ENCODE results near the gene PRODH.
"Not testable (repeated sequence)": the region's sequence is repeated elsewhere in the genome, so short reads cannot be mapped to it uniquely, and the experiment has no call there.

PRODH gene

GRCh38 chr22:18933914-18934313 lies 2.2 kb downstream of the PRODH start:
- no peak for FAIRE-seq
- no peak for DNase-seq (ENCODE audit: insufficient read length, low spot score)
- TF ChIP-seq TAF1 (IDR thresholded peaks at IDR 0.05; ENCODE audit: low read depth, low read length) (no peak), POLR2AphosphoS5 (IDR thresholded peaks at IDR 0.05; ENCODE audit: low read depth, low read length) (no peak), PAX5 (IDR thresholded peaks at IDR 0.05; ENCODE audit: insufficient read depth, low read length, severe bottlenecking) (no peak), POLR2A (IDR thresholded peaks at IDR 0.05; ENCODE audit: low read depth, low read length) (no peak), POU2F2 (IDR thresholded peaks at IDR 0.05; ENCODE audit: low read depth, low read length) (no peak), SPI1 (IDR thresholded peaks at IDR 0.05; ENCODE audit: low read depth, low read length) (no peak)

GRCh38 chr22:18931905-18932652 lies 4.0 kb downstream of the PRODH start:
- DNase-seq (ENCODE audit: insufficient read length, low spot score): no peak
- no peak for TF ChIP-seq SPI1 (IDR thresholded peaks at IDR 0.05; ENCODE audit: low read depth, low read length)
- no peak for TF ChIP-seq POU2F2 (IDR thresholded peaks at IDR 0.05; ENCODE audit: low read depth, low read length)
- no peak for TF ChIP-seq POLR2A (IDR thresholded peaks at IDR 0.05; ENCODE audit: low read depth, low read length)
- TF ChIP-seq PAX5 (IDR thresholded peaks at IDR 0.05; ENCODE audit: insufficient read depth, low read length, severe bottlenecking): no peak
- TF ChIP-seq POLR2AphosphoS5 (IDR thresholded peaks at IDR 0.05; ENCODE audit: low read depth, low read length): no peak
- TF ChIP-seq TAF1 (IDR thresholded peaks at IDR 0.05; ENCODE audit: low read depth, low read length): no peak
- no peak for FAIRE-seq

- no peak for FAIRE-seq
- TF ChIP-seq POU2F2 (IDR thresholded peaks at IDR 0.05; ENCODE audit: low read depth, low read length): no peak
- no peak for TF ChIP-seq TAF1 (IDR thresholded peaks at IDR 0.05; ENCODE audit: low read depth, low read length)
- TF ChIP-seq POLR2A (IDR thresholded peaks at IDR 0.05; ENCODE audit: low read depth, low read length): no peak
- TF ChIP-seq PAX5 (IDR thresholded peaks at IDR 0.05; ENCODE audit: insufficient read depth, low read length, severe bottlenecking): no peak
These were observed 6.6 kb downstream of the PRODH start for GRCh38 chr22:18929459-18929858.

DNA sequence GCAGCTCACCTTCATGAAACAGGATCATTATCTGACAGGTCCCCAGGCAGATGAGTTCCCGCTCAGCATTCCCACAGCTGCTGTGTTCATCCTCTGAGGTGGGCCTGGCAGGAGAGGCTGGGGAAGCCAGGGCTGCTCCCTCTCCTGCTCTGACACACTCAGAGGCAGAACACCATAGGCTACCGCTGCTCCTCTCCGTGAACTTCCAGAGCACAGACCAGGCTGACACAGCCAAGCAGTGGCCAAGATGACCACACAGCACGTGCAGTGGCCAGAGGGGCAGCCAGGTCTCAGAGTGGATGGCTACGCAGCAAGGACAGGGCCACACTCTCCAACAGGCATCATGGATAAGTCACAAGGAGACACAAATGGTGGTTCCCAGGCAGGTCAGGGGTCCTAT lies 8.5 kb downstream of the PRODH start:
- DNase-seq (ENCODE audit: insufficient read length, low spot score): no peak
- TF ChIP-seq SPI1 (IDR thresholded peaks at IDR 0.05; ENCODE audit: low read depth, low read length) (no peak), POU2F2 (IDR thresholded peaks at IDR 0.05; ENCODE audit: low read depth, low read length) (no peak), POLR2A (IDR thresholded peaks at IDR 0.05; ENCODE audit: low read depth, low read length) (no peak), TAF1 (IDR thresholded peaks at IDR 0.05; ENCODE audit: low read depth, low read length) (no peak), PAX5 (IDR thresholded peaks at IDR 0.05; ENCODE audit: insufficient read depth, low read length, severe bottlenecking) (no peak), POLR2AphosphoS5 (IDR thresholded peaks at IDR 0.05; ENCODE audit: low read depth, low read length) (no peak)
- FAIRE-seq: no peak

More at GRCh38 chr22:18929459-18929858, 6.6 kb downstream of the PRODH start:
- no peak for DNase-seq (ENCODE audit: insufficient read length, low spot score)

GRCh38 chr22:18927020-18927419 lies 9.1 kb downstream of the PRODH start:
- TF ChIP-seq TAF1 (IDR thresholded peaks at IDR 0.05; ENCODE audit: low read depth, low read length) (no peak), POU2F2 (IDR thresholded peaks at IDR 0.05; ENCODE audit: low read depth, low read length) (no peak), POLR2AphosphoS5 (IDR thresholded peaks at IDR 0.05; ENCODE audit: low read depth, low read length) (no peak), POLR2A (IDR thresholded peaks at IDR 0.05; ENCODE audit: low read depth, low read length) (no peak), SPI1 (IDR thresholded peaks at IDR 0.05; ENCODE audit: low read depth, low read length) (no peak), PAX5 (IDR thresholded peaks at IDR 0.05; ENCODE audit: insufficient read depth, low read length, severe bottlenecking) (no peak)
- DNase-seq (ENCODE audit: insufficient read length, low spot score) (no peak), FAIRE-seq (no peak)

DNA sequence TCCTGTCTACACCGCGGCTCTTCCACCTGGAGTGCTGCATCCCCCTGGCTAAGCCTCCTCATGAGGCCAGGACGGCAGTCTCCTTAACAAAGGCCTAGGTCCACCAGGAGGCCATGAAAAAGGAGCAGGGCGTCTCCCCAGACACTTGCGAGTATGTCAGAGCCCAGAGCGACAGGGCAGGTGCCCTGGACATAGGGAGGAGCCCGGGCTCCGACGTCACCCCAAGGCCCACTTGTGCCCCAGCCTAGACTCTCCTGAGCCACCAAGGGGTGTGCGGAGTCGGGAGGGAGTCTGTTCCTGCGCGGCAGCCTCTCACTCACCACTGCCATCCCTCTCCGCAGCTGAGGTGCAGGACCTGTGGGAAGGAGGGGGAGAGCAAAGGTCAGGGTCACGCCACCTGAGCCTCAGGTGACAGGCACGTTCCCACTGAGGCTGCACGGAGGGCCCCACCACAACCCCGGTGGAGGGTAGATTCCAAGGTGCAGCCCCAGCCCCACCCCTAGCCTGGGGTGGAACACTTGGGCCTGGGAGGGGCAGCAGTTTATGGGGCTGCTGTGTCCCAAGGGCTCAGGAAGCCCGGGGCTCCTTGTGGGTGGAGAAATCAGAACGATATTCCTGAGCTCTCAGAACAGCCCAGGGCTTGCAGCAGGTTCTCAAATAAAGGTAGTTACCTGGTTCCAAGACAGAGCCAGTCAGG lies 10.6 kb downstream of the PRODH start:
- no peak for FAIRE-seq
- DNase-seq (ENCODE audit: insufficient read length, low spot score): no peak
- no peak for TF ChIP-seq POU2F2 (IDR thresholded peaks at IDR 0.05; ENCODE audit: low read depth, low read length)
- no peak for TF ChIP-seq POLR2A (IDR thresholded peaks at IDR 0.05; ENCODE audit: low read depth, low read length)
- no peak for TF ChIP-seq POLR2AphosphoS5 (IDR thresholded peaks at IDR 0.05; ENCODE audit: low read depth, low read length)
- TF ChIP-seq TAF1 (IDR thresholded peaks at IDR 0.05; ENCODE audit: low read depth, low read length): no peak

GRCh38 chr22:18920257-18920902 lies 15.7 kb downstream of the PRODH start:
- not testable (repeated sequence) for DNase-seq (ENCODE audit: insufficient read length, low spot score); FAIRE-seq

- not testable (repeated sequence) for FAIRE-seq; DNase-seq (ENCODE audit: insufficient read length, low spot score)
These were observed 18.3 kb downstream of the PRODH start for GRCh38 chr22:18917818-18918217.

GRCh38 chr22:18915550-18915949 lies 20.5 kb downstream of the PRODH start:
- FAIRE-seq; DNase-seq (ENCODE audit: insufficient read length, low spot score): not testable (repeated sequence)

GRCh38 chr22:18914558-18914957 lies 21.5 kb downstream of the PRODH start:
- FAIRE-seq: not testable (repeated sequence)

GRCh38 chr22:18912264-18912946 lies 23.7 kb downstream of the PRODH start:
- DNase-seq (ENCODE audit: insufficient read length, low spot score); FAIRE-seq: not testable (repeated sequence)

More at GRCh38 chr22:18914558-18914957, 21.5 kb downstream of the PRODH start:
- DNase-seq (ENCODE audit: insufficient read length, low spot score): not testable (repeated sequence)

- FAIRE-seq: peak; percentile 82
- DNase-seq (ENCODE audit: insufficient read length, low spot score): not testable (repeated sequence)
These were observed 24.6 kb downstream of the PRODH start for GRCh38 chr22:18911535-18911934.
